GM12892 (cell line): Measurements from ENCODE around the gene VASH1.

ENCODE experiments used
- DNase-seq: peaks from one replicate; pipeline ENCODE4 v3.0.0; 2011; ENCODE audit not compliant: insufficient read length
- FAIRE-seq: peaks from 2 replicates; lab custom pipeline; 2011; peaks lifted over from hg19 to GRCh38; lab: Jason Lieb, UNC
- POLR2A ChIP-seq: IDR thresholded peaks from 2 replicates; pipeline ENCODE4 v1.6.1; 2011; ENCODE audit warnings: low read depth, low read length, control low read depth
- POLR2AphosphoS5 ChIP-seq: IDR thresholded peaks from 2 replicates; pipeline ENCODE4 v1.6.1; 2011; ENCODE audit warnings: low read depth, low read length, control low read depth
- TAF1 ChIP-seq: IDR thresholded peaks from 2 replicates; pipeline ENCODE4 v1.6.1; 2011; ENCODE audit warnings: low read depth, mild to moderate bottlenecking, control low read depth, low read length, borderline replicate concordance

Gene VASH1

DNA sequence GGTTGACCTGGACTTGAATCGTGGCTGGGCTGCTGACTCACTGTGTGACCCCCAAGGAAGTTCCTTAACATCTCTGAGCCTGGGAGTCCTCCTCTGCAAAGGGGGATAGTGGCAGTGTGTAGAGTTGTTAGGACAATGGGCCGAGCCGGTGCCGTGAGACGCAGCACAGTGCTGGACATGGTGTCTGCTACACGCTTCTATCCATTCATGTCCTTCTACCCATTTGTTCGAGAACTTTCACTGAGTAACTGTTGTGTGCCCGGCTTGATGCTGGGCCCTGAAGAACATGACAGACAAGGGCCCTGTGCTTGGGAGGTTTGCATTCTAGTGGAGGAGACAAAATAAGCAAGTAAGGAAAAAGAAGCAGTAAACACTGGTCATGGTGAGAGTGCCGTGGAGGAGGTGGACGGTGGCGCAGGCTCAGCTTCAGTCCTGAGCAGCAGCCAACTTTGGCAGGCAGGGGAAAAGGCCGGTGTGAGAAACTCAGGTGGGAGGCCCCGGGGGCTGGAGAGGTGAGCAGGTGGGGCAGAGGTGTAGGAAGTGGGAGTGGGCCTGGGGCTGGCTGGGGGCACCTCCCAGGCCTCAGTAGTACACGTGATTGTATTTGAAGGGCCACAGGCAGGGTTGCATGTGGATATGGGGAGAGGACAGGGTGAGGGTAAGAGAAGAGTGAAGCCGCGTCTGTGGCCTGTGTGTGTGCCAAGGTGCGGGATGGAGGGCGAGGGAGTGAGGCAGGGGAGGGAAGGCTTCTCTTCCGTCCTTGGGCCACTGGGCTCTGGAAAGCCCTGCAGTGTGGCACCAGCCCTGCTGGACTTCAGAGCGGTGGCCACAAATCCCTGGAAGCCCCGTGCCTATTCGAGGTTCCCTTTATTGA lies 13.8 kb downstream of the VASH1 start:
- no peak for DNase-seq
- no peak for FAIRE-seq
- TF ChIP-seq TAF1 (no peak), POLR2AphosphoS5 (no peak), POLR2A (no peak)

DNA sequence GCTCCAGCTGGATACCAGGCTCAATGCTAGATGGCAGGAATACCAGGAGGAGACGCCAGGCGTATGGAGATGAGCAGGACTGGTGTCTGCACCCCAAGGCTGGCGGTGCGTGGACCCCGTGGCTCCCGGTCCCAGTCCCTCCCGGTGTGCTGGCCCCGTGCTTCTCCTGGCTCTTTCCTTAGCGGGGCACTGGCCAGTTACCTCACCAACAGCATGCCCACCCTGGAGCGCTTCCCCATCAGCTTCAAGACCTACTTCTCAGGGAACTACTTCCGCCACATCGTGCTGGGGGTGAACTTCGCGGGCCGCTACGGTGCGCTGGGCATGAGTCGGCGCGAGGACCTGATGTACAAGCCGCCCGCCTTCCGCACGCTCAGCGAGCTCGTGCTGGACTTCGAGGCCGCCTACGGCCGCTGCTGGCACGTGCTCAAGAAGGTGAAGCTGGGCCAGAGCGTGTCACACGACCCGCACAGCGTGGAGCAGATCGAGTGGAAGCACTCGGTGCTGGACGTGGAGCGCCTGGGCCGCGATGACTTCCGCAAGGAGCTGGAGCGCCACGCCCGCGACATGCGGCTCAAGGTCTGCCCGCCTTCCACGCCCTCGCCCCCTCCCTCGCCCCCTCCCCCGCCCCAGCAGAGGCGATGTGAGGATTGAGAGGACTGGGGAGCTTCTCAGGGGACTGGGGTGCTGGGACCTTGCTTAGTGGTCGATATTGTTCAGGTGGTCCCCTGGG lies 14.6 kb downstream of the VASH1 start:
- TF ChIP-seq POLR2AphosphoS5 (no peak), POLR2A (no peak), TAF1 (no peak)
- FAIRE-seq (no peak), DNase-seq (no peak)

DNA sequence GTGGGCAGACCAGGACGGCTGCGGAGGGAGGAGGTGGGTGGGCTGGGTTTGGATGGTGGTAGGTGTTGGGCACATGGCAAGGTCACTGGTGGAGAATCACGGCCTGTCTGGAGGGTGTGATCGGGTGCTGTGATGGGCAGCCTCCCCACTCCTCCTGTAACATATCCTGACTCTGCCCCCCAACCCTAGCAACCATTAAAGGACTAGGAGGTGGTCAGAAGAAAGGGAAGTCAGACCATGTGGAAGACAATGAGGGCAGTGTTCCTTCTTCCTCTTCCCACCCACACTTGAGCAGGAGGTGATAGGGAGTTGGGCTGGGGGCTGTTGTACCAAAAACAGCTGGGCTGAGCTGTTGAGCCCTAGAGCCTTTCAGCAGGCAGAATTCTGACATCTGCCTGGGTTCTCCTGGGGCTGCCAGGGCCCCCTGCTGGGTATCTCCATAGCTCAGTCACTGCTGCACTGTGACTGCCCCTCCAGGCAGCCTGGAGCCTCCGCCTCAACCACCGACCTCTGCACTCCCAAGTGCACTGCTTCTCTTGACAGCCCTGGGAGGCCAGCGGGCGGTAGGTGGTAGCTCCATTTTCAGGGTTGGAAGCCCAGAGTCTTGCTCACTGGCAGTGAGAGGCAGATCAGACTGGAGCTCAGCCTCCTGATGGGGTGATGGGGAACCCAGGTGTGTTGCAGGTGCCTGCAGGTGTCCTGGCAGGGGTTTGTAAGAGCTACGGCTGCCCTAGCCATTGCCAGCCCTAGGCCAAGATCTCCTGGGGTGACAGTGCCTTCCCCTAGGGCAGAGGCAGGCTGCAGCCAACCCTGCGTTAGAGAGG lies 15.4 kb downstream of the VASH1 start:
- FAIRE-seq, result no peak

DNA sequence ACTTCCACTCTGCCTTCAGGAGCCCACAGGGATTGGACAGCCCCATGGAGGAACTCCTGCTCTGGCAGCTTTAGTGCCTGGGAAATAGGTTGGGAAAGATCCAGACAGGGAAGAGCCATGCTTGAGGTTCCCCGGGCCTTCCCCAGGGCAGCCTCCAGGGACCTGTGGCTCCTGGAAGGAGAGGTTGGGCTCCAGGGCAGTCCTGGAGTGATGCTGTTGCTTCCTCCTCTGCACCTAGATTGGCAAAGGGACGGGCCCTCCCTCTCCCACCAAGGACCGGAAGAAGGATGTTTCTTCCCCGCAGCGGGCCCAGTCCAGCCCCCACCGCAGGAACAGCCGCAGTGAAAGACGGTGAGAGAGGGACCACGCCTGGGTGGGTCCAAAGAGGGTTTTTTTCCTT lies 16.5 kb downstream of the VASH1 start:
- TF ChIP-seq POLR2A, result no peak
- TF ChIP-seq POLR2AphosphoS5, result no peak
- TF ChIP-seq TAF1, result no peak
- no peak for FAIRE-seq
- DNase-seq, result no peak

More for the DNA sequence above, 15.4 kb downstream of the VASH1 start:
- TF ChIP-seq POLR2AphosphoS5, result no peak
- TF ChIP-seq POLR2A, result no peak
- TF ChIP-seq TAF1, result no peak
- no peak for DNase-seq

DNA sequence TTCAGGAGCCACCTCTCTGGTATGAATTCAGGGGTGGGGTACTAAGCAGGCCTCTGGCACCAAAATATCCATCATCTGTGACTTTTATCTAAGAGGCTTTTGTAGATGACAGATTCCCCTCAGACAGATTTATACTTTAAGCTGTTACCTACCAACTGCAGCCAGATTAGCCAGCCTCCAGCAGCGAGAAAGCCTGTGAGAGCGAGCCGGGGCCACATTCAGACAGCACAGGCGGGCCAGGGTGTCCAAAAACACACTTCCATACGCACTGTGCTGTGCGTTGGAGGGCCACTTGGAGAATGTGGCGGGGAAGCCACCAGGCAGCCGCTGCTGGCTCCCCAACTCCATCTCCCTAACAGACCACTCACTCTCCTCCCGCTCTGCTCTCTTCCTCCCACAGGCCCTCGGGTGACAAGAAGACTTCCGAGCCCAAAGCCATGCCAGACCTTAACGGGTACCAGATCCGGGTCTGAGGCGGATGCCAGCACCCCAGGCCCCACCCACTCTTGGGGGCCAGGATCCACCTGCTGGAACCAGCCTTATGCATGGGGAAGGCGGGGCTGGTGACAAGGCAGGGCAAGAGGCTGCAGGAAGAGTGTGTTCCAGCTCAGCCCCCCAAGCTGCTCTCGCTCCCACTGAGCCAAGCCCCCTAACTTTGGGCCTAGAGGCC lies 17.4 kb downstream of the VASH1 start:
- DNase-seq (no peak), FAIRE-seq (no peak)
- TF ChIP-seq POLR2AphosphoS5 (no peak), POLR2A (no peak), TAF1 (no peak)

DNA sequence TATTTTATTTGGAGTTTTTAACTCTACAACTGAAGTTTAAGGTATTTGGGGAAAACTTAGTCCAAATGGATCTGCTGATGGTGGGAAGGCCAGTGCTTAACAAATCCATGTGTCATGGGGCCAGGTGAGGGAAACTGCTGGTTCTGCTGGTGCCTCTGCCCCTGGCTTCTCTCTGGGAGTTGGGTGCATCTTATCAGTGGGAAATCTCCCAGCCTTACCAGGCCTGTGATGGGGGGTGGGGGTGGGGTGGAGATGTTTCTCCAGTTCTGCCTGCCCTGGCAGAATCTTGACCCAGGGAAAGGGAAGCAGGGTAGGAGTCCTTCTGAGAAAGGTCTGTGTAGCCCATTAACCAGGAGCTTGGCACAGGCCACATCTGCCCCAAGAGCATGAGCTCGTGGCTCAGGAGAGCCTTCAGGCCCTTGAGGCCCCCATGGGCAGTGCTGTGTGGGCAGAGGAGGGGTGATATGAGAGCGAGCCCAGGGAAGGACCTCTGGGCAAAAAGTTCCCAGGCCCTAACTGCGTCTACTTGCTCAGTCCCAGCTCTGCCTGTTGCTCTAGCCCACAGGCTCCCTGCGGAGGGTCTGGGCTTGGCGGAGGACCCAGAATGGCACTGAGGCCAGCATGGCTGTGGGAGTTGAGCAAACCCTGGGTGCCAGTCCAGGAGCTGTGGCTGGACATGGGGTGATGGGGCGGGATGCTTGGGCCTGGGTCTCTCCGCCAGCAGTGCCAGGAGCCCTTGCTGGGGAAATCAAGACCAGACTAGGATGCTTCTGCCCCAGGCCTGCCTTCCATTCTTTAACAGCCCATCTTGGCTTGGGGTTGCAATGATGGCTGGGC lies 18.2 kb downstream of the VASH1 start:
- TF ChIP-seq TAF1 (no peak), POLR2AphosphoS5 (no peak), POLR2A (no peak)
- DNase-seq, result no peak
- FAIRE-seq, result no peak

DNA sequence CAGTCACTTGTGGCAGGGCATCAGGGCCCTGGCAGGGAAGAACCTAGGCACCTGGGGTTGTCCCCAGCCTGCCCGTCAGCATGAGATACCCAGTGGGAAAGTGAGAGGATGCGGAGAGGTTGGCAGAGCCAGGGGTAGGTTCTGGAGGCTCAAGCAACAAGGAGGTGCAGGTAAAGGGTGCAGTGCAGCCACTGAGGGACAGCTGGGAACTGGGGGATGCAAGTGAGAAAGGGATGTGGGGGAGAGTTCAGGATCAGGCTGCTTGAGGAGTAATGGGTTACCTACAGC lies 18.7 kb downstream of the VASH1 start:
- no peak for FAIRE-seq
- TF ChIP-seq TAF1, result no peak
- TF ChIP-seq POLR2AphosphoS5, result no peak
- TF ChIP-seq POLR2A, result no peak
- no peak for DNase-seq

DNA sequence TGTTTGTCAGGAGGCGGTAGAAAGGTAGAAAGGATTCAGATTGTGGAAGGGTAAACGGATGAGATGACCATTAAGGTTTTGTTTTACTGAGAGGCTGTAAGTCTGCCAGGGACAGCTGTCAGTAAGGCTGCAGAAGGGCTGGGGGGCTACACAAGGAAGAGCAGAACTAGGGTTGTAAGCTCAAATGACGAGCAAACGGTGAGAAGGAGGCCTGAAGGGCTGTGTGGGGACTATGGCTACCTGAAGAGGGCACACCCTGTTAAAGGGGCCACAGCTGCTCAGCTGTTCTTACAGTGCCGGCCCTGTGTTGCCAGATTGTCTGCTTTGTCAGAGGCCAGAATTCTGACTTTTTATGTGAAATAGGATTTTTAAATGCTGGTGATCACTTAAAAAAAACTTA lies 19.1 kb downstream of the VASH1 start:
- no peak for FAIRE-seq
- no peak for DNase-seq
- no peak for TF ChIP-seq TAF1
- TF ChIP-seq POLR2A, result no peak
- no peak for TF ChIP-seq POLR2AphosphoS5

DNA sequence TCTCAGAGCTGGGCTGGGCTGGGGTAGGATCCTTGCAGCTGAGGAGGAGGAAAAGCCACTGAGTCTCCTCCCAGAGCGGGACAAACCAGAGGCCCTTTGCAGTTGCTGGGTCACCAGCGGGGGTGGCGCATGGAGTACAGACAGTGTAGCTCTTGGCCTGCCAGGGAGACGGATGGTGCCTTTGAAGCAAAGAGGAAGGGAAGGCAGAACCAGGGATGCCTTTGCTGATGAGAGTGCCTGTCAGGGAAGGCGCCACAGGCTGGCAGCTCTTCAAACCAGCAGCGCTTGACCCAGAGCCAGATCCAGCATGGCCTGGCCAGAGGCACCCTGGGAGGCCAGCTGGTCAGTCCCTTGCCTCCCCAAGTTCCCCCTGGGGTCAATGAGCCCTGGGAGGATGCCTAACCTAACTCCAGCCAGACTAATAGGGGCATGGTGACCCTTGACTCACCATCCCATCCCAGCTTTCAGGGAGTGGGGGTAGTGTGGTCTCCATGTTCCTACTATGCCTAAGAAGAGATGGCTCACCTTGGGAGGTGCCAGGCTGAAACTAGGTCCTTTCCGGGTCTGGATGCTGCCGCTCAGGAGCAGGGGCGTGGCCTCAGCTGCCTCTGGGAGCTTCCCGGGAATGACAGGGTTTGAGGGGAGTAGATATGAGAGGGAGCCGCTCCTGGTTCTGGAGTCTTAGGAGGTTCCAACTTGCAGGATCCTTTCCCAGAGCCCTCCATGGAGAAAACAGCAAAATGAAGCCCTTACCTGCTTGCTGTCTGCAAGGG lies 19.8 kb downstream of the VASH1 start:
- DNase-seq, result no peak
- FAIRE-seq, result no peak

DNA sequence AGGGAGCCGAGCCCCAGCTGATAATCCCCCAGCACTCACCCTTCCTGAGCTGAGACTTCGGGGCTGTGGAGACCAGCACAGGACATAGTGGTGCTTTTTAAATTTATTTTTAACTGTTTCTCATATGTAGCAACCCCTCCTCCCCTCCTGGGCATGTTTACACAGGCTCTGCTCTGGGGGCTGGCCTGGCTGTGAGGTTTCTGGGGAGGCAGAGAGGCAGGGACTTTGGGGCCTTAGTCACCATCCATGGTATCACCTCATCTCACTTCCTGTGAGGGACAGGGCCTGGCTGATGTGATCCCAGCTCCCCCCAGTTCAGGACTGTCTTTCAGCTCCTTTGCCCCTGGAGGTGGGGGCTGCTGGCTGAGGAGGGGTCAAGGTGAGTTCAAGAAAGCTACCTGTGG lies 20.4 kb downstream of the VASH1 start:
- DNase-seq (no peak), FAIRE-seq (no peak)
- TF ChIP-seq TAF1 (no peak), POLR2A (no peak), POLR2AphosphoS5 (no peak)

More for the DNA sequence above, 19.8 kb downstream of the VASH1 start:
- no peak for TF ChIP-seq POLR2A
- no peak for TF ChIP-seq POLR2AphosphoS5
- no peak for TF ChIP-seq TAF1
